HG02885 (cell line): Measurements from ENCODE around the gene RILPL1.
"Not testable (repeated sequence)": the region's sequence is repeated elsewhere in the genome, so short reads cannot be mapped to it uniquely, and the experiment has no call there.

Experiments used
- ATAC-seq: cut with Tn5 transposase; IDR thresholded peaks from one replicate; pipeline ENCODE4 v1.9.1; 2021; ENCODE audit warnings: mild to moderate bottlenecking; ENCODE audit not compliant: unreplicated experiment, poor library complexity

Gene RILPL1

DNA sequence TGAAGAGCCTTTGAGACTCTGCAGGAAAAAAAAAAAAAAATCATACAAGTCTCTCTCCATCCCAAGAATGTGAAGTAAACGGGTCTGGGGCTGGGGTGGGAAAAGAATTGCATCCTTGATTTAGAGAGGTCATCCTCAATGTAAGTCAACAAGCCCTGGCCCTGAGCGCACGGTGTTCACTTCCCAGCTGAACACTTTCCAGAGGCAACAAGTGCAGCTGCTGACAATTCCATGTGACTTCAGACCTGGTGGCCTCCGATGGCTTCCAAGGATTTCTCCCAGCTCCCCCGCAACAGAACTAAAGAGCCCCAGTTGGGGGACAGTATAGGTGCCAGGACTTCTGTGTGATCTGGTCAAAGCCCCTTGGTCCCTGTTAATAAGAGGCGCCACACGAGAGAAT is 2.4 kb downstream of the RILPL1 start:
- ATAC-seq, result no peak

DNA sequence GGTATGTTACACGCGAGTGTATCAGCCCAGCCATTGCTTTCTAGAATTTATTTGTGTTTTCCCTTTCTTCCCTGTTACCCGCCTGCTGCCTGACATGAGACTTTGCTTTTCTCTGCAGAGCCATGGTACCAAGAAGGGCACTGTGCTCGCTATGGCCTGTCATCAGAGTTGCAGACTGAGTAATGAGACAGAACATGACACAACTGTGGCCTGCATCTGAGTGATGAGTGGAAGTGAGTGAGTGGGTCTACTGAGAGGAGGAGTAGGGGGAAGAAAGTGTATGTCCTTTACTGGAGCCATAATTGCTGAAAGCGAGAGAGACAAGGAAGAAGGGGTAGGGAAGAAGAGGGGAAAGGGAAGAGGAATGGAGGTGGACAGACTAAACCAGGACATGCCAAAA is 2.9 kb downstream of the RILPL1 start:
- no peak for ATAC-seq

DNA sequence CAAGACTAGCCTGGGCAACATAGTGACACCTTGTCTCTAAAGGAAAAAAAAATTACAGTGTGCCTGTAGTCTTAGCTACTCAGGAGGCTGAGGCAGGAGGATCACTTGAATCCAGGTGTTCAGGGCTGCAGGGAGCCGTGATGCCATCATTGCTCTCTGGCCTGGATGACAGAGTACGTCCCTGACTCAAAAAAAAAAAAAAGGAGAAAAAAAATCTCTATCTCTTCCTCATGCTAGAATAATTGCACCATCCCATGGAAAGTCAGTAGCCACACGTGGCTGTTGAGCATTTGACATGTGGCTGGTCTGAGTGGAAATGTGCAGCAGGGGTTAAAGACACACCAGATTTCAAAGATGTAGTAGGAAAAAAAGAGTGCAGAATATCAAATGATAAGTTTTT is 3.8 kb downstream of the RILPL1 start:
- no peak for ATAC-seq

DNA sequence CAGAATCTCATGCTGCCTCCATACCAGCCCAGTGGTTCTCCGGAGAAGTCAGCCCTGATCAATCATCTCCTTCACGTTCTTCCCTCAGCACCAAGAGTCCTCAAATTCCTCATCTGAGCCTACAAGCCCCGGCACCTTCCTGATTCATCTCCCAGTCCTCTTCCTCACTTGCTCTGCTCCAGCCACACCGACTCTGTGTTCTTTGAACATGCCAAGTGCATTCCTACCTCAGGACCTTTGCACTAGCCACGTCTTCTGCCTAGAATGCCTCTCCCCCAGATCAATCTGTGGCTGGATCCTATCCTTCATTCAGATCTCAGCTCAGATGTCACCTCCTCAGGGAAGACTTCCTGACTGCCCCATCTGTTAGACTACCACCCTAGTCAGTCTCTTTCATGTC is 4.7 kb downstream of the RILPL1 start:
- no peak for ATAC-seq

DNA sequence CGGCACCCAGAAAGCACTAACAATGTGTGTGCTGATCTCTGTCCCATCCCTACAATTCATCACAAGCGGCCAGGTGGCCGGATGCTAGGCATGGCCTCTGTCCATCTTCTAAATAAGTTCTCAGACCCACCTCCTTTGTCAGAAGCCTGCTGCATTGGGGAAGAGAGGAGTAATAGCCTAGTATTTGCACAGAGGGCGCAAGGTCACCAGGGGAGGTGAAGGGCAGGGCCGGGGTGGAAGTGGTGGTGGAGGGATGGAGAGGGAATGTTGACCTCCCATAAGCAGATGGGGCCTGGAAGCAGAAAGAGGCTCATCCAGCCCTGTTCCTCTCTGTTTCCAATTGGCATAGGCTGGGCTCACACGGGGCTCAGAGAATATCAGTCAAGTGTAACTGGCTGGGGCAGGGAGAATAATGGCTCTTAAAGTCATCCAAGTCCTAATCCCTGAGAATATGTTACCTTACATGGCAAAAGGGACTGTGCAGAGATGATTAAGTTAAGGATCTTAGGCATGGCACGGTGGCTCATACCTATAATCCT is 6.9 kb downstream of the RILPL1 start:
- no peak for ATAC-seq

DNA sequence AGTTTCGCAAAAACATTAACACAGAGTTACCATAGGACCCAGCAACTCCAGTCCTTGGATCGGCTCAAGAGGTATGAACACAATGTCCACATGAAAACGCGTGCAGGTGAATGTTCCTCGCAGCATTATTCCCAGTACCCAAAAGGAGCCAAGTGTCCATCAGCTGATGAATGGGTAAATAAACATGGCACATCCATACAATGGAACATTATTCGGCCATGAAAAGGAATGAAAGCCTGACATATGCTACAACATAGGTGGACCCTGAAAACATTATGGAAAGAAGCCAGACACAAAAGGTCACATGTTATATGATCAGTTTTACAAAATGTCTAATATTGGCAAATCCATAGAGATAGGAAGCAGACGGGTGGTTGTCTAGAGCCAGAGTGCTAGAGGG is 9.1 kb downstream of the RILPL1 start:
- ATAC-seq, result no peak

DNA sequence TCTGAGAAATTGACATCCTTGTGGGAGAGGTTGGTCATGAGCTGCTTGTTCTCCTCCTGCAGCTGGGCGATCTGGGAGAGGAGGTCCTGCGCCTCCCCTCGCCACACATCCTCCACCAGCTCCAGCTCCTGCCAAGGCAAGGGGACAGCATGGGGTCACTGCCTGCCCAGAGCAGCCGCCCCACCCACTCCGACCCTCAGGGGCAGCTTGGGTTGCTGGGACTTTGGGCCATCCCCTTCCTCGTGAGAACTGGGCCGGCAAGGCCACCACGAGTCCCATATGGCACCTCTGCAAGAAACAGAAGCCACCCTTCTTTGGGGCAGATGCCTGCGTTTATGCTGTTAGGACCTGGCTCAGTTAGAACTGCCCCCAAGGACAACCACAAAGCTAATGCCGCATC is 10.0 kb downstream of the RILPL1 start:
- ATAC-seq, result no peak

DNA sequence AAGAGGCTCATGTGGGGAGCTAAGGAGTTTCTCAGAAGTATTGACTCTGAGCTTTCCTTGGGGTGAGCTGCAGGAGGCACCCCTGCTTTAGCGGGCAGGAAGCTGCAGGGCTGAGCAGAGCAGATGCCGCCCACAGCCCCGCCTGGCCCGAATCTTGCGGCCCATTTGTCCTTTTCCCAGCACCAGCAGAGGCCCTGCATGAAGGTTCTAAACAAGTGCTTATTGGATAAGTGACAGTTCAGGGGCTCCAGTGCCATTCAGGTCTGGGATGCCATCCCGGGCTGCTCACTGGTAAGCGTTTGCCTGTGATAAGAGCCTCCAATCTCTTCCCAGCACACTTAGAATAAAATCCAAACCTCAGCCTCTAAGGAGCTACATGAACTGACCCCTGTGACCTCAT is 11.4 kb downstream of the RILPL1 start:
- ATAC-seq, result no peak

DNA sequence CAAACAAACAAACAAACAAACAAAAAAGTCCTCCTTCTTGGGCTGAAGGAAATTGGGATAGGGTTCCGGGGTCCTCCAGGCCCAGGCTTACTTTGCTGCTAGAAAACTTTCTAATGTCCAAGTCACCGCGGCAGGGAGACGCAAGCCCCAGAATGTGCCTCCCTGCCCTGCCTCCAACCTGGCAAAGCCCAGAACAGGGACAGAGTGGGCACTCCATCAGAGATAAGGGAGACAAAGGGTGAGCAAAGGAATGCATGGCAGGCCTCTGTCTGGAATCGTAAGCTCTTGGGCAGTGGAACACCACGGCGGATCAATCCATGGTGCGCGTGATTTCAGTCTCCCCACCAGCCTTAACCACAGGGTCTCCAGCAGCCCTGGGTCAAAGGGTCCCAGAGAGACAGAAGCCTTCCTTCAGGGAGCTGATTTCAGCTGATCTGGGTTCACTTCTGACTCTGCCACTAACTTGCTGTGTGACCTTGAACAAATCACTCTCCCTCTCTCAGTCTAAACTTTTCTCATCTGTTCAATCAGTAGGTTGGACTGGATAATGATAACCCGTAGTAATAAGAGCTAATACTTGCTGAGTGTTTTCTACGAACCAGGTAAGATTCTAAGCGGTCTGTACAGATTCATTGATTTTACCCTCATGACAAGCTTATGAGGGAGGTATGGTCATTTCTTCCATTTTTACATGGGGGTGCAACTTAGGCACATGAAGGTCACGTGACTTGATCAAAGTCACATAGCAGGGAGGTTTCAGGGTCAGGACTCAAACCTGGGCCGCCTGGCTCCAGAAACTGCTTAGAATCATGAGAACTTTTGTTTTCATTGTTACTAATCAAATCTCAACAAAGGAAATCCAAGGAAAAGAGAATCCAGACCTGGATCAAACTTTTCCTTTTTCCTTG is 12.7 kb downstream of the RILPL1 start:
- ATAC-seq, result no peak

DNA sequence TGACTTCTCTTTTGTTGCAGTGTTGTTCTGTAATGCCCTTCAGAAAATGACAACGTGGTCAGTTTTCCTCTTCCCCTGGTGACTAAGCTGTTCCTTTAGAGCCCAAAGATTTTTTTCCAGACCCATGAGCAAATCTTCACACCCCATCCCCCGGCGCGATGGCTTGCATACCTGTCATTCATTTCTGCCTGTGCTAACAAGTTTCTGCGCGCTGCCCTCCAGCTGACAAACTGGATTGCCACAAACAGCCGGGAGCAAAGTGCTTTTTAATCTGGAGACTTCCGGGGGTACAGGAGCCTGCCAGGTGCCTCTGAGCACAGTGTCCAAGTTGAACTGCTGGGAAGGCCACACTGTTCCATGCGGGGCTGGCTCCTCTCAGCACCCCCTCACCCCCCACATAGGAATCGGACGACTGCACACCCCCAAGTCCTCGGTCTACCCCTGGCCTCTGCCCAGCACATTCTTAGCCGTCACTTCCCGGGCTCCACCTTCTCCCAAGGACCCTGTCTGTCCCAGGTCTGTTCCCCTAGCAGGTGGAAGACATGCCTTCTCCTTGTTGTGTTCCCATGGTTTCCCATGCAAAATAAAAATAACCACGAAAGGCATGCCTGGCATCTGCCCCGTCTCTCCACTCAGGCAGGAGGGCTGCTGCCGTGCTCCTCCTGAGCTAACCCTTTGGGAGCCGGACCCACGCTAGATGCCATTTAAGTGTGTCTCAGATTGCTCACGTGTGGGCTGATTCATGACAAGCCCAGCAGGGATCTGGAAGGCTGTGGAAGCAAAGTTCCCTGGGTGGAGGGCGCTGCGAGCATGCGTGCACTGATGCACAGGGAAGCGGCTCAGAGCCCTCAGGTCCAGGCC is 14.1 kb downstream of the RILPL1 start:
- no peak for ATAC-seq

DNA sequence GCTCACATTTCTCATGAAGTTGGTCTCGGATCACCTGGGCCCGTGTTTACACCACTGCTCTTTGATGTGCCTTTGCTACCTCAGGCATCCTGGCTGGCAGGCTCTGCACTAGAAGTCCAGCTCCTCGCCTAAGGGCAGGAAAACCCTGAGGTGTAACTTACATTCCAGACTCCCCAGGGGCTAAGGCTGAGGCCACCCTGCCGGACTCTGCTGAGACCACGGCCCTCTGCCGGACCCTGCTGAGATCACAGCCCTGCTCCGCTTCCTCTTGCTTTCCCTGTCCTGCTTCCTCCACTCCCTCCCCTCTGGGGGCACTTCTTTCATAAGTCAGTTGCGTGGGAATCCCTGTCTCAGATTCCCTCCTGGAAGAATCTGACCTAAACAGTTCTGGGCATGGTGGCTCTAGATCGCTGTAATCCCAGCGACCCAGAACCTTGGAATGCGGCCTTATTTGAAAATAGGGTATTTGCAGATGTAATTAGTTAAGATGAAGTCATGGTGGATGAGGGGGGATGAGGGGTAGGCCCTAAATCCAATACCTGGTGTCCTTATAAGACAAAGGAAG is 17.2 kb downstream of the RILPL1 start:
- ATAC-seq, result no peak

DNA sequence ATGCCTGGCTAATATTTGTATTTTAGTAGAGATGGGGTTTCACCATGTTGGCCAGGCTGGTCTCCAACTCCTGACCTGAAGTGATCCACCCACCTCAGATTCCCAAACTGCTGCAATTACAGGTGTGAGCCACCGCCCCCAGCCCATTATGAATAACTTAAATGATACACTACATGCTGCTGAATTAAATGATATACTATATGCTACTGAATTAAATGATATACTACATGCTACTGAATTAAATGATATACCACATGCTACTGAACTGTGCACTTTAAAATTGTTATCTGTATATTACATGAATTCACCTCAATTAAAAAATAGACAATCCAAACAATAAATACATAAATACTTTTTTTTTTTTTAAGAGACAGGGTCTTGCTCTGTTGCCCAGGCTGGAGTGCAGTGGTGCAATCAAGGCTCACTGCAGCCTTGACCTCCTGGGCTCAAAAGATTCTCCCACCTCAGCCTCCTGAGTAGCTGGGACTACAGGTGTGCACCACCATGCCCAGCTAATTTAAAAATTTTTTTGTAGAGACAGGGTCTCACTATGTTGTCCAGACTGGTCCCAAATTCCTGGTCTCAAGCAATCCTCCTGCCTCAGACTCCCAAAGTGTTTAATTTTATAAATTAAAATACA is 18.8 kb downstream of the RILPL1 start:
- ATAC-seq, result not testable (repeated sequence)

DNA sequence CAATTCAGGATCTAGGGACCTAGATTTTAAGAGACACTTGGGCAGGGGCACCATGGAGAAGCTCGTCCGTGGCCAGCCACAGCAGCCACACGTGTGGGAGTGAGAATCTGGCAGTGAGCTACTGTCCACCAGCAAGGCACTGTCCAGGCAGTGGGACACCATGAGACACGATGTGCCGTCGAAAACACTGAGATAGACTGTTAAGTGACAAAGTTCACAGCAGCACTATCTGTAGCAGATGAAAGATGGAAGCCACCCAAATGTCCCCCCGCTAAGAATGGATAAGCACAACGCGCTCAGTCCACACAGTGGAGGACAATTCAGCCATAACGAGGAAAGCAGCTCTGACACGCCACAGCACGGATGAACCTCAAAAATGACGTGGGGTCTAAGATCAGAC is 19.7 kb downstream of the RILPL1 start:
- no peak for ATAC-seq

DNA sequence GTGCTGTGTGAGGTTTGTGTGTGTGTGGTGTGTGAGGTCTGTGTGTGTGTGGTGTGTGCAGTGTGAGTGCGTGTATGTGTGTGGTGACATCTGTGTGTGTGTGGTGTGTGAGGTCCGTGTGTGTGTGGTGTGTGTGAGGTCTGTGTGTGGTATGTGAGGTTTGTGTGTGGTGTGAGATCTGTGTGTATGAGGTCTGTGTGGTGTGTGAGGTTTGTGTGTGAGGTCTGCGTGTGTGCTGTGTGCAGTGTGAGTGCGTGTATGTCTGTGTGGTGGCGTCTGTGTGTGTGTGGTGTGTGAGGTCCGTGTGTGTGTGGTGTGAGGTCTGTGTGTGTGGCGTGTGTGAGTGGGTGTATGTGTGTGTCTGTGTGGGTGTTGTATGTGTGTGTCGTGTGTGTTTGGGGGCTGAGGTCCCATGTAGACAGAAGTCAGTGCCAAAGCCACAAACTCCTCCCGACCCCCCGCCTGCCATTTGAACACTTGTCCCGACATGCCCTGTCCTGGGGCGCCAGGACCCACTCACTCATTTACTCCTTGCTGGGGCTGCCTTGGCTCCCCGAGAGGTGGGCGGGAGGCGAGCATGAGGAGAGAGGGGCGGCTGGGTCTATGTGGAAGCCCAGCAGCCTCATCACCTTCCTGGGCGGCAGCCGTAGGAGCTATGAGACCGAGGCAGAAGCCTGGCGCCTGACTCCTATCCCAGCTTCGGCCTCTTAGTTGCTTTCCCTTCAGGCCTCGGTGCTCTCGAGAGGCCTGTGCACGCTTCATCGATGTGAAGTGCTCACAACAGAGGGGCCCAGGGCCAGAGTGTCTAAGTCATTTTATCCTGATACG is 20.5 kb downstream of the RILPL1 start:
- ATAC-seq, result no peak

DNA sequence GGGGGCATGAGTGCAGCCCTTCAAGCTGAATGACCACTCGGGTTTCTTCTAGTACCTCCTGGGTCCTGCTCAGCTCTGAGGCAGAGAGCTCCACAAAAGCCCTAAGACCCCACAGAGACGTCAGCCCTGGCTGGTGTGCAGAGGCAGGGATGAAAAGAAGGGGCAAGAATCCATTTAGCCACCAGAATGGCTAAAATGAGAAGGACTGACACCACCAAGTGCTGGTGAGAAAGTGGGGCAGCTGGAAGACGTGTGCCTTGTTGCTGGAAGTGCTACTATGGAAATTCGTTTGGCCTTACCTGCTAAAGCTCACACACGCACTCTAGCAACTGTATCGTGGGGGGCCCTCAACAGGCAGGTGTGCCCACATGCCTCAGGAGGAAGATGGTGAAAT is 26.7 kb downstream of the RILPL1 start:
- no peak for ATAC-seq

DNA sequence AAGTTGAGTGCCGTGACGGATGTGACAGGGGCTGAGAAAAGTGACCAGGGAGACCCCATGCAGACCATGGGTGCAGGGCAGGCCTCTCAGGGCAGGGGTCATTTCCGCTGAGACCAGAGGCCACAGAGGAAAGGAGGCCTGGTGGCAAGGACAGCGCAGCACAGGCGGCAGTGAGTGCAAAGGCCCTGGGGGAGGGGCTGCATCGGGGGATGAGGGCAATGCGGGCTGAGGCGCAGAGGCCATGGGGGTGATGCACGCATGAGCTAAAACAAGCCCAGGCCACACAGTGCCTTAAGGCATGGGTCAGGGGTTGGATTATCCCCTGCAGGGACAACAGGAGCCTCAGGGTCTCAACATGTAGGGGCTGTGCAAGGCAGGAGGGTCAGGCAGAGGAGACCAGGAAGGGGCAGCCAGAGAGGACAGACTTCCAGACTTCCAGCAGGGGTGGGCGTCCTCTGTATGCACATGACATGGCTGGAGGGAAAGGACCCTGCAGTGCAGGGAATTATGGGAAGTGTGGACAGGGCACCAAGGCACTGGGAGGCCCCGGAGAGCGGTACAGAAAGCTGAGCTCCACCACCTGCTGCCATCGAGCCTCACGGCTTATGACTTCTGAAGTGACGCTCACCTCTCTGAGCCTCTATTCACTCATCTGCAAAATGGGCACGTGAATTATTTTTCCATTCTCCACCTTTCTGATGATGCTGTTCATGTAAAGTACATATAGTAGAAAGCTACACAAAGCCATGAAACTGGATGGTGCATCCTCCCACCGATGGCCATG is 27.3 kb downstream of the RILPL1 start:
- ATAC-seq, result no peak

DNA sequence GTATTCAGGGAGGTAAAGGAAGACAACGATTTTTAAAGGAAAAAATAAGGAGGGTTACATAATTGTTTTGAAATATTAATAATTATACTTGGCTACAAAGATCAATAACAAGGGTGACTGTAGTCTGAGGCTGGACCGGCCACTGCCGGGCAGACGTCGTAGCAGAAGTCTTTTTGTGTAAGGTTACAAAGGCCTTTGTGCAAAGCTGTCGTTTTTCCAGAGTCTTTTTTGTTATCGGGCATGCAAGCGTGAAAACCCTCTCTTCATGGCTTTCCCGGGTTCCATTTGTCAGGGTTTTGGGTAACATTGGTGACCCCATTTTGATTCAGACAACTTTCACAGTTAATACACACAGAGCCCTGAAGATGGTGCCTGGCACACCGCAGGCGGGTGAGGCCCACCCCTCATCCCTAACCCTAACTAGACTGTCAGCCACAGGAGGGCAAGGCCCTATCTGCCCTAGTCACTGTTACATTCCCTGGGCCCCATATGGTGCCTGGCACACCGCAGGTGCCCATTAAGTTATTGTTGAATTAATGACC is 31.3 kb downstream of the RILPL1 start:
- ATAC-seq, result no peak

DNA sequence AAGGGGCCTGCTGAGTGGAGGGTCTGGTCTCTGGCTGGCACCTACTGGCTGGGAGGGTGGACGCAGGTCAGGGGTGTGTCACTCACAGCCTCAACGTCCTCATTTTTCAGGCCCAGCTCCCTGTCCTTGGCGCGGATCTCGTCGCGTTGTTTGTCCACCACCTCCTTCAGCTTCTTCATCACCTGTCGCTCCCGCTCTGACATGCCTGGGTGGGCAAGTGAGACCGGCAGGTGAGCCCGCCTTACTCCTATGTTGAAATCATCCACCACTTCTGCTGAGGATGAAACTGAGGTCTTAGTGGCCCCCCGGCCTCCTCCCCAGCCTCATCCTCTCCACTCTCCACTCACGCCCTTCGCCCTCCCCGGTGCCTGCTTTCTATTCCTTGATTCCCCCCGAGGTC is 34.2 kb downstream of the RILPL1 start:
- ATAC-seq, result no peak
